PC-9 (cell line): ENCODE data around the gene APLF. TPM values are rescaled to one million over a fixed set of nuclear protein-coding genes. Genes with fewer than 3 reads are reported as not detected.
"Not testable (repeated sequence)": the region's sequence is repeated elsewhere in the genome, so short reads cannot be mapped to it uniquely, and the experiment has no call there.

Experiments
- BruUV-seq: library from RNA; stranded (reverse); fragments of 400-500 nt; replicated peaks from 2 replicates; lab custom pipeline; 2021; lab: Mats Ljungman, UMichigan
- CTCF ChIA-PET: fragments of 300-600 bp; sonication (Branson Sonifier 250); formaldehyde crosslinking; loops from one replicate; lab custom pipeline; 2022; ENCODE audit warnings: antibody characterized with exemption; lab: Charles Lee
- POLR2A ChIA-PET: fragments of 300-600 bp; sonication (Branson Sonifier 250); formaldehyde crosslinking; loops from one replicate; lab custom pipeline; 2022; ENCODE audit warnings: antibody characterized with exemption; ENCODE audit not compliant: unreplicated experiment; lab: Charles Lee
- DNase-seq, 2 experiments: peaks; one replicate each; pipeline versions ENCODE4 v3.0.0 to v3.0.0-alpha.2; 2015 to 2022; ENCODE audit warnings: mixed read lengths in 1 of 2
- H2AFZ ChIP-seq: fragments of 200-600 bp; sonication (generic); 2 replicates; pipeline ENCODE4 v1.8.1; 2017; ENCODE audit warnings: antibody characterized with exemption
- H3F3A ChIP-seq: fragments of 200-600 bp; sonication (generic); 2 replicates; pipeline ENCODE4 v1.8.1; 2017; ENCODE audit warnings: antibody characterized with exemption, mild to moderate bottlenecking, low read depth; ENCODE audit not compliant: insufficient read depth
- H3K27ac ChIP-seq: fragments of 200-600 bp; sonication (generic); 2 replicates; pipeline ENCODE4 v1.6.1; 2016; ENCODE audit warnings: mixed run types
- H3K27me3 ChIP-seq: fragments of 200-600 bp; sonication (generic); 2 replicates; pipeline ENCODE4 v1.6.1; 2016; ENCODE audit warnings: low read depth, mixed run types; ENCODE audit not compliant: insufficient read depth
- H3K36me3 ChIP-seq: fragments of 200-600 bp; sonication (generic); 2 replicates; pipeline ENCODE4 v1.6.1; 2016; ENCODE audit warnings: low read depth, mixed run types
- H3K4me1 ChIP-seq: fragments of 200-600 bp; sonication (generic); replicated peaks from 2 replicates; pipeline ENCODE4 v1.6.1; 2016; ENCODE audit warnings: mixed run types; ENCODE audit not compliant: insufficient read depth
- H3K4me2 ChIP-seq: fragments of 200-600 bp; sonication (generic); 2 replicates; pipeline ENCODE4 v1.6.1; 2017; ENCODE audit warnings: mixed run types
- H3K4me3 ChIP-seq: fragments of 200-600 bp; sonication (generic); 2 replicates; pipeline ENCODE4 v1.6.1; 2016; ENCODE audit warnings: mixed run types
- H3K79me2 ChIP-seq: fragments of 200-600 bp; sonication (generic); 2 replicates; pipeline ENCODE4 v1.6.1; 2017; ENCODE audit warnings: low read depth, mixed run types
- H3K9me2 ChIP-seq: fragments of 200-600 bp; sonication (generic); 2 replicates; pipeline ENCODE4 v1.8.1; 2017; ENCODE audit warnings: mild to moderate bottlenecking; ENCODE audit not compliant: insufficient read depth
- H3K9me3 ChIP-seq: fragments of 200-600 bp; sonication (generic); 2 replicates; pipeline ENCODE4 v1.8.1; 2016; ENCODE audit warnings: low read depth; ENCODE audit not compliant: insufficient read depth
- H4K20me1 ChIP-seq: fragments of 200-600 bp; sonication (generic); 2 replicates; pipeline ENCODE4 v1.8.1; 2017; ENCODE audit not compliant: insufficient read depth
- EZH2 ChIP-seq: fragments of 200-600 bp; sonication (generic); IDR thresholded peaks from 2 replicates; pipeline ENCODE4 v1.8.0; 2017; ENCODE audit warnings: antibody characterized with exemption, low read depth
- intact Hi-C: fragments of 100-400 bp; cut with micrococcal nuclease; formaldehyde crosslinking; loops from one replicate; pipeline ENCODE4 v1.10.0; 2022; ENCODE audit not compliant: unreplicated experiment
- total RNA-seq: library from RNA; stranded (reverse); gene quantifications from 2 replicates; pipeline ENCODE4 v1.2.3, GENCODE V29; 2021
- TF ChIP-seq, protein P1 (sequence below): fragments of 200-600 bp; sonication (generic); conservative IDR thresholded peaks from 2 replicates; pipeline ENCODE4 v1.6.1; 2017; ENCODE audit warnings: mixed run types, antibody characterized with exemption, mild to moderate bottlenecking, moderate library complexity

Gene APLF
- total RNA-seq, 1 experiment from 2014 or later, result 4.5 TPM

DNA sequence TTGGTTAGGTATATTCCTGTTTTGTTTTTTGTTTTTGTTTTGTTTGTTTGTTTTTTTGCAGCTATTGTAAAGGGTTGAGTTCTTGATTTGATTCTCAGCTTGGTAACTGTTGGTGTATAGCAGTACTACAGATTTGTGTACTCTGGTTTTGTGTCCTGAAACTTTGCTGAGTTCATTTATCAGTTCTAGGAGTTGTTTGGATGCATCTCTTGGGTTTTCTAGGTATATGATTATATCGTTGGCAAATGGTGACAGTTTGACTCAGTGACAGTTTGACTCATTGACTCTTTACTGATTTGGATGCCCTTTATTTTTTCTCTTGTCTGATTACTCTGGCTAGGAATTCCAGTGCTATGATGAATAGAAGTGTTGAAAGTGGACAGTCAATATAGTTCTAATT lies 53.7 kb downstream of the APLF start:
- Histone ChIP-seq H3K4me2 (no peak overlapping the region), H3K9me2 (no peaks in the 10 kb centered on the region), H3K36me3 (no peaks in the 10 kb centered on the region), H3K27ac (no peak overlapping the region), H4K20me1 (no peaks in the 10 kb centered on the region), H3K79me2 (no peaks in the 10 kb centered on the region), H3K27me3 (no peaks in the 10 kb centered on the region), H2AFZ (no peak overlapping the region), H3F3A (no peaks in the 10 kb centered on the region), H3K4me1 (no peaks in the 10 kb centered on the region), H3K4me3 (no peak overlapping the region), H3K9me3 (no peaks in the 10 kb centered on the region)
- no peak for DNase-seq
- TF ChIP-seq, protein P1, sequence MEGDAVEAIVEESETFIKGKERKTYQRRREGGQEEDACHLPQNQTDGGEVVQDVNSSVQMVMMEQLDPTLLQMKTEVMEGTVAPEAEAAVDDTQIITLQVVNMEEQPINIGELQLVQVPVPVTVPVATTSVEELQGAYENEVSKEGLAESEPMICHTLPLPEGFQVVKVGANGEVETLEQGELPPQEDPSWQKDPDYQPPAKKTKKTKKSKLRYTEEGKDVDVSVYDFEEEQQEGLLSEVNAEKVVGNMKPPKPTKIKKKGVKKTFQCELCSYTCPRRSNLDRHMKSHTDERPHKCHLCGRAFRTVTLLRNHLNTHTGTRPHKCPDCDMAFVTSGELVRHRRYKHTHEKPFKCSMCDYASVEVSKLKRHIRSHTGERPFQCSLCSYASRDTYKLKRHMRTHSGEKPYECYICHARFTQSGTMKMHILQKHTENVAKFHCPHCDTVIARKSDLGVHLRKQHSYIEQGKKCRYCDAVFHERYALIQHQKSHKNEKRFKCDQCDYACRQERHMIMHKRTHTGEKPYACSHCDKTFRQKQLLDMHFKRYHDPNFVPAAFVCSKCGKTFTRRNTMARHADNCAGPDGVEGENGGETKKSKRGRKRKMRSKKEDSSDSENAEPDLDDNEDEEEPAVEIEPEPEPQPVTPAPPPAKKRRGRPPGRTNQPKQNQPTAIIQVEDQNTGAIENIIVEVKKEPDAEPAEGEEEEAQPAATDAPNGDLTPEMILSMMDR, result no peak
- TF ChIP-seq EZH2, result no peak
- ChIA-PET CTCF (no interaction called here), POLR2A (no interaction called here)
- intact Hi-C loops, result no loop called here
- no TSS peak for BruUV-seq

DNA sequence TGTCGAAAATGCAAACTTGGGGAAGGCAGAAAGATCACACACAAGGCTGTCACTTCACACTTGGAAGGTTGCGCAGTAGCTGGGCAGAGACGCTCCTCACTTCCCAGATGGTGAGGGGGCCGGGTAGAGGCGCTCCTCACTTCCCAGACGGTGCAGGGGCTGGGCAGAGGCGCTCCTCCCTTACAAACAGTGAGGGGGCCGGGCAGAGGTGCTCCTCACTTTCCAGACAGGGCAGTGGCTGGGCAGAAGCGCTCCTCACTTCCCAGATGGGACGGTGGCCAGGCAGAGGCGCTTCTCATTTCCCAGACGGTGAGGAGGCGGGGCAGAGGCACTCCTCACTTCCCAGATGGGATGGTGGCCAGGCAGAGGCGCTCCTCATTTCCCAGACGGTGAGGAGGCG lies 59.6 kb downstream of the APLF start:
- CTCF ChIA-PET, result not testable (repeated sequence)

DNA sequence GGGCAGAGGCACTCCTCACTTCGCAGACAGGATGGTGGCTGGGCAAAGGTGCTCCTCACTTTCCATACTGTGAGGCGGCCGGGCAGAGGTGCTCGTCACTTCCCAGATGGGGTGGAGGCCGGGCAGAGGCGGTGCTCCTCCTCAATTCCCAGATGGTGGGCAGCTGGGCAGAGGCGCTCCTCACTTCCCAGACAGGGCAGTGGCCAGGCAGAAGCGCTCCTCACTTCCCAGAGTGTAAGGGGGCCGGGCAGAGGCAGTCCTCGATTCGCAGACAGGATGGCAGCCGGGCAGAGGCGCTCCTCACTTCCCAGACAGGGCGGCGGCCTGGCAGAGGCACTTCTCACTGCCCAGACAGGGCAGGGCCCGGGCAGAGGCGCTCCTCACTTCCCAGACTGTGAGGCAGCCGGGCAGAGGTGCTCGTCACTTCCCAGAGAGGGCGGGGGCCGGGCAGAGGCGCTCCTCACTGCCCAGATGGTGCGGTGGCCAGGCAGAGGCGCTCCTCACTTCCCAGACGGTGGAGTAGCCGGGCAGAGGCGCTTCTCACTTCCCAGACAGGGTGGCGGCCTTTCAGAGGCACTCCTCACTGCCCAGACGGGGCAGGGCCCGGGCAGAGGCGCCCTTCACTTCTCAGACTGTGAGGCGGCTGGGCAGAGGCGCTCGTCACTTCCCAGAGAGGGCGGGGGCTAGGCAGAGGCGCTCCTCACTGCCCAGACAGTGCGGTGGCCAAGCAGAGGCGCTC lies 60.1 kb downstream of the APLF start:
- H3K4me2 ChIP-seq, H3F3A ChIP-seq, H3K4me3 ChIP-seq, H4K20me1 ChIP-seq, POLR2A ChIA-PET, H3K9me2 ChIP-seq, H3K79me2 ChIP-seq, H2AFZ ChIP-seq, H3K27me3 ChIP-seq, H3K36me3 ChIP-seq, intact Hi-C loops, CTCF ChIA-PET, BruUV-seq, H3K27ac ChIP-seq, H3K9me3 ChIP-seq, DNase-seq, H3K4me1 ChIP-seq: not testable (repeated sequence)

More for the DNA sequence above, 59.6 kb downstream of the APLF start:
- H3K4me3 ChIP-seq, H3K27ac ChIP-seq, H3K4me1 ChIP-seq, intact Hi-C loops, H2AFZ ChIP-seq, BruUV-seq, H3K36me3 ChIP-seq, DNase-seq, H3K9me2 ChIP-seq, H3K9me3 ChIP-seq, H3F3A ChIP-seq, H3K4me2 ChIP-seq, H3K27me3 ChIP-seq, H4K20me1 ChIP-seq, POLR2A ChIA-PET, H3K79me2 ChIP-seq: not testable (repeated sequence)

DNA sequence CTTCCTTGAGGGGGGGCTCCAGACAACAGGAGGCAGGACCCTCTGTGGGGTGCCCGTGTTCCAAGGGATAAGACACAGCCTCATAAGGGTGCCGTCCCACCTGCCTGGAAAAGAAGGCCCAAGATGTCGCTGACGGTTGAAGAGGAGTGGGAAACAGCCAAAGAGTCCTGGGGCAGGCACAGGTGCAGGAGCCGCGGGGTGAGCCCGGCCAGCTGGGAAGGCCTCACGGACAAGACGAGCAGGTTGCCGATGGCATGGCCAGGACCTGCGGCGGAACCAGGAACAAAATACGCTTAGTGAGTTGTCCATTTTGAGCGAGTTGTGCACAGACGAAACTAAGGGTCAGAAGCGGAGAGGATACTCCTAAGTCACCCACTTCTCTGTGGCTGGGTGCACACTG lies 61.8 kb downstream of the APLF start:
- H3K79me2 ChIP-seq, intact Hi-C loops, H3K4me1 ChIP-seq, BruUV-seq, CTCF ChIA-PET, H3K27ac ChIP-seq, DNase-seq, H3F3A ChIP-seq, POLR2A ChIA-PET, H3K36me3 ChIP-seq, H3K9me2 ChIP-seq, H4K20me1 ChIP-seq, H3K9me3 ChIP-seq, H3K4me2 ChIP-seq, H3K4me3 ChIP-seq, H2AFZ ChIP-seq, H3K27me3 ChIP-seq: not testable (repeated sequence)

DNA sequence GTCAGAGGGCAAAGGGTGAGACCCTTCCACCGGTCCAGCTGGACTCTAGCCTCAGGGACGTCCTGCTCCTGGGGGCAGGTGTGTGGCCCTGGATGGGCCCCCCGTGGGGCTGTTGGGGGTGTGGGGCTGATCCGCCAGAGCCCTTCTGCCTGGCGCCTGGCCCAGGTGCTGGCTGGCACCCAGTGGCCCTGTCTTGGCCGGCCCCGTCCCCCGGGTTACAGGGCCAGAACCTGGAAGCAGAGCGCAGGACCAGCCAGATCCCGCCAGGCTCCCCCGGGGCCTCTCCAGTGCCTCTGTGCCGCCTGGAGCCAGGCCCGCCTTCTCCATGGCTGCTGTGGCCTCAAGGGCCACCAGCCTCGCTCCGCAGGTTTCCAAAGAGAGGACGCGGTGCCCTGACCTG lies 62.3 kb downstream of the APLF start:
- H3F3A ChIP-seq, CTCF ChIA-PET, POLR2A ChIA-PET: not testable (repeated sequence)

More for the DNA sequence above, 62.3 kb downstream of the APLF start:
- BruUV-seq, H3K9me2 ChIP-seq, H3K36me3 ChIP-seq, H4K20me1 ChIP-seq, H3K79me2 ChIP-seq, H3K27me3 ChIP-seq, DNase-seq, H3K27ac ChIP-seq, H2AFZ ChIP-seq, H3K4me2 ChIP-seq, H3K9me3 ChIP-seq, H3K4me1 ChIP-seq, intact Hi-C loops, H3K4me3 ChIP-seq: not testable (repeated sequence)
